HepG2 (cell line): ENCODE results near the gene SVBP. TPM values are rescaled to one million over a fixed set of nuclear protein-coding genes. Genes with fewer than 3 reads are reported as not detected.

ENCODE experiments used
- ELF4 ChIP-seq: sonication (generic); formaldehyde crosslinking; IDR thresholded peaks from 2 replicates; pipeline ENCODE4 v1.5.0; 2020; ENCODE audit warnings: missing genetic modification reagents, mild to moderate bottlenecking, moderate library complexity, borderline replicate concordance
- JUND ChIP-seq: sonication (generic); formaldehyde crosslinking; IDR thresholded peaks from 2 replicates; pipeline ENCODE4 v1.8.0; 2022; ENCODE audit warnings: mild to moderate bottlenecking, missing genetic modification reagents
- MYPOP ChIP-seq: sonication (generic); formaldehyde crosslinking; IDR thresholded peaks from 2 replicates; pipeline ENCODE4 v1.8.1; 2023; ENCODE audit warnings: mild to moderate bottlenecking, moderate library complexity, missing genetic modification reagents
- NCOA1 ChIP-seq: sonication (generic); formaldehyde crosslinking; IDR thresholded peaks from 2 replicates; pipeline ENCODE4 v1.9.0; 2021; ENCODE audit warnings: missing genetic modification reagents
- POLR2A ChIP-seq, 2 experiments: IDR thresholded peaks; 2 replicates each; pipeline ENCODE4 v1.6.1; 2011; ENCODE audit warnings: low read depth in 2 of 2, low read length in 2 of 2, mild to moderate bottlenecking in 1 of 2, moderate library complexity in 1 of 2; ENCODE audit not compliant: insufficient read depth in 1 of 2
- SALL1 ChIP-seq: sonication (generic); formaldehyde crosslinking; IDR thresholded peaks from 2 replicates; pipeline ENCODE4 v1.8.0; 2022; ENCODE audit warnings: mild to moderate bottlenecking, missing genetic modification reagents
- ZNF546 ChIP-seq: sonication (generic); formaldehyde crosslinking; conservative IDR thresholded peaks from 2 replicates; pipeline ENCODE4 v1.8.1; 2023; ENCODE audit warnings: mild to moderate bottlenecking, missing genetic modification reagents
- ZNF547 ChIP-seq: sonication (generic); formaldehyde crosslinking; IDR thresholded peaks from 2 replicates; pipeline ENCODE4 v1.5.1; 2020; ENCODE audit warnings: mild to moderate bottlenecking, missing genetic modification reagents
- ZNF660 ChIP-seq: sonication (generic); formaldehyde crosslinking; IDR thresholded peaks from 2 replicates; pipeline ENCODE4 v1.5.1; 2020; ENCODE audit warnings: mild to moderate bottlenecking, low read depth, missing genetic modification reagents, borderline replicate concordance
- polyA plus RNA-seq, 8 experiments: library from polyadenylated mRNA; depleted of rRNA in 3 of 8; stranded (reverse) in 7 of 8; unstranded in 1 of 8; fragments of >200 nt; fragmentation: Illumina TruSeq in 4 of 8; extraction: Trizol in 4 of 8; gene quantifications; 2 replicates each; pipeline versions ENCODE4 v1.2.1 to v1.2.3, GENCODE V29; 2011 to 2016; ENCODE audit warnings: low read depth in 4 of 8, missing spikeins in 1 of 8, mixed read lengths in 1 of 8; ENCODE audit not compliant: insufficient read depth in 1 of 8
- total RNA-seq, 5 experiments: library from RNA; depleted of rRNA; stranded (reverse); fragments of >200 nt; fragmentation: Illumina TruSeq; extraction: Trizol; gene quantifications; 2 replicates each; pipeline ENCODE4 v1.2.3, GENCODE V29; 2016; ENCODE audit warnings: low read depth in 1 of 5
- TF ChIP-seq, protein P1 (sequence below): sonication (generic); formaldehyde crosslinking; IDR thresholded peaks from 2 replicates; pipeline ENCODE4 v1.4.0; 2020; ENCODE audit warnings: mild to moderate bottlenecking, missing genetic modification reagents, borderline replicate concordance
- TF ChIP-seq, protein P2 (sequence below): sonication (generic); formaldehyde crosslinking; IDR thresholded peaks from 2 replicates; pipeline ENCODE4 v1.4.0; 2020; ENCODE audit warnings: missing genetic modification reagents
- TF ChIP-seq, protein P3 (sequence below): sonication (generic); formaldehyde crosslinking; IDR thresholded peaks from 2 replicates; pipeline ENCODE4 v1.5.1; 2020; ENCODE audit warnings: mild to moderate bottlenecking, missing genetic modification reagents, borderline replicate concordance
- TF ChIP-seq, protein P4 (sequence below): sonication (generic); formaldehyde crosslinking; IDR thresholded peaks from 2 replicates; pipeline ENCODE4 v1.4.0; 2020; ENCODE audit warnings: mild to moderate bottlenecking, missing genetic modification reagents

Gene SVBP
- total and polyA plus RNA-seq, 2 of the 13 experiments (the other 11 are each of a cell fraction or from before 2014, with no cell fraction given), result 28.8 to 48.2 TPM

- TF ChIP-seq, protein P1, sequence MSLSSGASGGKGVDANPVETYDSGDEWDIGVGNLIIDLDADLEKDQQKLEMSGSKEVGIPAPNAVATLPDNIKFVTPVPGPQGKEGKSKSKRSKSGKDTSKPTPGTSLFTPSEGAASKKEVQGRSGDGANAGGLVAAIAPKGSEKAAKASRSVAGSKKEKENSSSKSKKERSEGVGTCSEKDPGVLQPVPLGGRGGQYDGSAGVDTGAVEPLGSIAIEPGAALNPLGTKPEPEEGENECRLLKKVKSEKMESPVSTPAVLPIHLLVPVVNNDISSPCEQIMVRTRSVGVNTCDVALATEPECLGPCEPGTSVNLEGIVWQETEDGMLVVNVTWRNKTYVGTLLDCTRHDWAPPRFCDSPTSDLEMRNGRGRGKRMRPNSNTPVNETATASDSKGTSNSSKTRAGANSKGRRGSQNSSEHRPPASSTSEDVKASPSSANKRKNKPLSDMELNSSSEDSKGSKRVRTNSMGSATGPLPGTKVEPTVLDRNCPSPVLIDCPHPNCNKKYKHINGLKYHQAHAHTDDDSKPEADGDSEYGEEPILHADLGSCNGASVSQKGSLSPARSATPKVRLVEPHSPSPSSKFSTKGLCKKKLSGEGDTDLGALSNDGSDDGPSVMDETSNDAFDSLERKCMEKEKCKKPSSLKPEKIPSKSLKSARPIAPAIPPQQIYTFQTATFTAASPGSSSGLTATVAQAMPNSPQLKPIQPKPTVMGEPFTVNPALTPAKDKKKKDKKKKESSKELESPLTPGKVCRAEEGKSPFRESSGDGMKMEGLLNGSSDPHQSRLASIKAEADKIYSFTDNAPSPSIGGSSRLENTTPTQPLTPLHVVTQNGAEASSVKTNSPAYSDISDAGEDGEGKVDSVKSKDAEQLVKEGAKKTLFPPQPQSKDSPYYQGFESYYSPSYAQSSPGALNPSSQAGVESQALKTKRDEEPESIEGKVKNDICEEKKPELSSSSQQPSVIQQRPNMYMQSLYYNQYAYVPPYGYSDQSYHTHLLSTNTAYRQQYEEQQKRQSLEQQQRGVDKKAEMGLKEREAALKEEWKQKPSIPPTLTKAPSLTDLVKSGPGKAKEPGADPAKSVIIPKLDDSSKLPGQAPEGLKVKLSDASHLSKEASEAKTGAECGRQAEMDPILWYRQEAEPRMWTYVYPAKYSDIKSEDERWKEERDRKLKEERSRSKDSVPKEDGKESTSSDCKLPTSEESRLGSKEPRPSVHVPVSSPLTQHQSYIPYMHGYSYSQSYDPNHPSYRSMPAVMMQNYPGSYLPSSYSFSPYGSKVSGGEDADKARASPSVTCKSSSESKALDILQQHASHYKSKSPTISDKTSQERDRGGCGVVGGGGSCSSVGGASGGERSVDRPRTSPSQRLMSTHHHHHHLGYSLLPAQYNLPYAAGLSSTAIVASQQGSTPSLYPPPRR (CRISPR knock-in tag), result peak; percentile 60
- peak; percentile 68; the same call in 1 of the 2 replicates for TF ChIP-seq MYPOP (CRISPR knock-in tag)
- TF ChIP-seq ZNF546, result peak; percentile 97
- TF ChIP-seq POLR2A (IDR thresholded peaks at IDR 0.05; ENCODE audit: insufficient read depth in 1 of 2, low read depth in 2 of 2, low read length in 2 of 2), result peak; percentile 86 to 95
- TF ChIP-seq, protein P2, sequence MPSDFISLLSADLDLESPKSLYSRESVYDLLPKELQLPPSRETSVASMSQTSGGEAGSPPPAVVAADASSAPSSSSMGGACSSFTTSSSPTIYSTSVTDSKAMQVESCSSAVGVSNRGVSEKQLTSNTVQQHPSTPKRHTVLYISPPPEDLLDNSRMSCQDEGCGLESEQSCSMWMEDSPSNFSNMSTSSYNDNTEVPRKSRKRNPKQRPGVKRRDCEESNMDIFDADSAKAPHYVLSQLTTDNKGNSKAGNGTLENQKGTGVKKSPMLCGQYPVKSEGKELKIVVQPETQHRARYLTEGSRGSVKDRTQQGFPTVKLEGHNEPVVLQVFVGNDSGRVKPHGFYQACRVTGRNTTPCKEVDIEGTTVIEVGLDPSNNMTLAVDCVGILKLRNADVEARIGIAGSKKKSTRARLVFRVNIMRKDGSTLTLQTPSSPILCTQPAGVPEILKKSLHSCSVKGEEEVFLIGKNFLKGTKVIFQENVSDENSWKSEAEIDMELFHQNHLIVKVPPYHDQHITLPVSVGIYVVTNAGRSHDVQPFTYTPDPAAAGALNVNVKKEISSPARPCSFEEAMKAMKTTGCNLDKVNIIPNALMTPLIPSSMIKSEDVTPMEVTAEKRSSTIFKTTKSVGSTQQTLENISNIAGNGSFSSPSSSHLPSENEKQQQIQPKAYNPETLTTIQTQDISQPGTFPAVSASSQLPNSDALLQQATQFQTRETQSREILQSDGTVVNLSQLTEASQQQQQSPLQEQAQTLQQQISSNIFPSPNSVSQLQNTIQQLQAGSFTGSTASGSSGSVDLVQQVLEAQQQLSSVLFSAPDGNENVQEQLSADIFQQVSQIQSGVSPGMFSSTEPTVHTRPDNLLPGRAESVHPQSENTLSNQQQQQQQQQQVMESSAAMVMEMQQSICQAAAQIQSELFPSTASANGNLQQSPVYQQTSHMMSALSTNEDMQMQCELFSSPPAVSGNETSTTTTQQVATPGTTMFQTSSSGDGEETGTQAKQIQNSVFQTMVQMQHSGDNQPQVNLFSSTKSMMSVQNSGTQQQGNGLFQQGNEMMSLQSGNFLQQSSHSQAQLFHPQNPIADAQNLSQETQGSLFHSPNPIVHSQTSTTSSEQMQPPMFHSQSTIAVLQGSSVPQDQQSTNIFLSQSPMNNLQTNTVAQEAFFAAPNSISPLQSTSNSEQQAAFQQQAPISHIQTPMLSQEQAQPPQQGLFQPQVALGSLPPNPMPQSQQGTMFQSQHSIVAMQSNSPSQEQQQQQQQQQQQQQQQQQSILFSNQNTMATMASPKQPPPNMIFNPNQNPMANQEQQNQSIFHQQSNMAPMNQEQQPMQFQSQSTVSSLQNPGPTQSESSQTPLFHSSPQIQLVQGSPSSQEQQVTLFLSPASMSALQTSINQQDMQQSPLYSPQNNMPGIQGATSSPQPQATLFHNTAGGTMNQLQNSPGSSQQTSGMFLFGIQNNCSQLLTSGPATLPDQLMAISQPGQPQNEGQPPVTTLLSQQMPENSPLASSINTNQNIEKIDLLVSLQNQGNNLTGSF (CRISPR knock-in tag), result 0 out of 2 replicates have a peak, but pooled peaks have one; percentile 54
- 0 out of 2 replicates have a peak, but pooled peaks have one; percentile 21 for TF ChIP-seq JUND (CRISPR knock-in tag)
- TF ChIP-seq SALL1 (CRISPR knock-in tag), result peak; percentile 56
- TF ChIP-seq, protein P3, sequence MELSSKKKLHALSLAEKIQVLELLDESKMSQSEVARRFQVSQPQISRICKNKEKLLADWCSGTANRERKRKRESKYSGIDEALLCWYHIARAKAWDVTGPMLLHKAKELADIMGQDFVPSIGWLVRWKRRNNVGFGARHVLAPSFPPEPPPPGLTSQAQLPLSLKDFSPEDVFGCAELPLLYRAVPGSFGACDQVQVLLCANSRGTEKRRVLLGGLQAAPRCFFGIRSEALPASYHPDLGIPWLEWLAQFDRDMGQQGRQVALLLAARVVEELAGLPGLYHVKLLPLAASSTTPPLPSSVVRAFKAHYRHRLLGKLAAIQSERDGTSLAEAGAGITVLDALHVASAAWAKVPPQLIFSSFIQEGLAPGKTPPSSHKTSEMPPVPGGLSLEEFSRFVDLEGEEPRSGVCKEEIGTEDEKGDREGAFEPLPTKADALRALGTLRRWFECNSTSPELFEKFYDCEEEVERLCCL (CRISPR knock-in tag), result no peak
- TF ChIP-seq ZNF547, result peak; percentile 20; the same call in 1 of the 2 replicates
- TF ChIP-seq, protein P4, sequence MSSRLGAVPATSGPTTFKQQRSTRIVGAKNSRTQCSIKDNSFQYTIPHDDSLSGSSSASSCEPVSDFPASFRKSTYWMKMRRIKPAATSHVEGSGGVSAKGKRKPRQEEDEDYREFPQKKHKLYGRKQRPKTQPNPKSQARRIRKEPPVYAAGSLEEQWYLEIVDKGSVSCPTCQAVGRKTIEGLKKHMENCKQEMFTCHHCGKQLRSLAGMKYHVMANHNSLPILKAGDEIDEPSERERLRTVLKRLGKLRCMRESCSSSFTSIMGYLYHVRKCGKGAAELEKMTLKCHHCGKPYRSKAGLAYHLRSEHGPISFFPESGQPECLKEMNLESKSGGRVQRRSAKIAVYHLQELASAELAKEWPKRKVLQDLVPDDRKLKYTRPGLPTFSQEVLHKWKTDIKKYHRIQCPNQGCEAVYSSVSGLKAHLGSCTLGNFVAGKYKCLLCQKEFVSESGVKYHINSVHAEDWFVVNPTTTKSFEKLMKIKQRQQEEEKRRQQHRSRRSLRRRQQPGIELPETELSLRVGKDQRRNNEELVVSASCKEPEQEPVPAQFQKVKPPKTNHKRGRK (CRISPR knock-in tag), result no peak
- TF ChIP-seq NCOA1 (CRISPR knock-in tag), result peak; percentile 90
- TF ChIP-seq ZNF660 (CRISPR knock-in tag), result no peak
- TF ChIP-seq ELF4 (CRISPR knock-in tag), result no peak; the same call in 1 of the 2 replicates
Measured at GRCh38 chr1:42766741-42767509, 50.3 kb downstream of the SVBP start, which contains the start of the genes C1orf50 and P3H1 (continued).
